ENCODE measurements around the gene TMEM263.

DNA sequence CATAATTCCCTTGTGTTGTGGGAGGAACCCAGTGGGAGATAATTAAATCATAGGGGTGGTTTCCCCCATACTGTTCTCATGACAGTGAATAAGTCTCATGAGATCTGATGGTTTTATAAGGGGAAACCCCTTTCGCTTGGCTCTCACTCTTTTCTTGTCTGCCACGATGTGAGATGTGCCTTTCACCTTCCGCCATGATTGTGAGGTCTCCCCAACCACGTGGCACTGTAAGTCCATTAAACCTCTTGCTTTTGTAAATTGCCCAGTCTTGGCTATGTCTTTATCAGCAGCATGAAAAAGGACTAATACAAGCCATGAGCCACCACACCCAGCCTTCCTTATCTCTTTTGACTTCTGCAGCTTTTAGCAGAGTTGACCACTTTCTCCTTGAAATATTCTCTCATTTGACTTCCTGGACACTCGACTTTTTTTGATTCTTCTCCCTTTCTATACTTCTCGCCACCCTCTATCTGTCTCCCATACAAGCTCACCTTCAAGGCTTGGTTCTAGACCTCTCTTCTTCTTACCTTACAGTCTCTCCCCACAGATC, 29.0 kb downstream of the TMEM263 start:
- TF ChIP-seq, protein P1, sequence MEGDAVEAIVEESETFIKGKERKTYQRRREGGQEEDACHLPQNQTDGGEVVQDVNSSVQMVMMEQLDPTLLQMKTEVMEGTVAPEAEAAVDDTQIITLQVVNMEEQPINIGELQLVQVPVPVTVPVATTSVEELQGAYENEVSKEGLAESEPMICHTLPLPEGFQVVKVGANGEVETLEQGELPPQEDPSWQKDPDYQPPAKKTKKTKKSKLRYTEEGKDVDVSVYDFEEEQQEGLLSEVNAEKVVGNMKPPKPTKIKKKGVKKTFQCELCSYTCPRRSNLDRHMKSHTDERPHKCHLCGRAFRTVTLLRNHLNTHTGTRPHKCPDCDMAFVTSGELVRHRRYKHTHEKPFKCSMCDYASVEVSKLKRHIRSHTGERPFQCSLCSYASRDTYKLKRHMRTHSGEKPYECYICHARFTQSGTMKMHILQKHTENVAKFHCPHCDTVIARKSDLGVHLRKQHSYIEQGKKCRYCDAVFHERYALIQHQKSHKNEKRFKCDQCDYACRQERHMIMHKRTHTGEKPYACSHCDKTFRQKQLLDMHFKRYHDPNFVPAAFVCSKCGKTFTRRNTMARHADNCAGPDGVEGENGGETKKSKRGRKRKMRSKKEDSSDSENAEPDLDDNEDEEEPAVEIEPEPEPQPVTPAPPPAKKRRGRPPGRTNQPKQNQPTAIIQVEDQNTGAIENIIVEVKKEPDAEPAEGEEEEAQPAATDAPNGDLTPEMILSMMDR (IDR thresholded peaks at IDR 0.05 in 8 of 11, conservative IDR thresholded peaks at IDR 0.05 in 3 of 11), result no peak
- TF ChIP-seq POLR2AphosphoS5 (IDR thresholded peaks at IDR 0.05), result no peak

All from spleen (tissue), 7 donors.